ENCODE data around the gene SLC6A18.

Gene SLC6A18

DNA sequence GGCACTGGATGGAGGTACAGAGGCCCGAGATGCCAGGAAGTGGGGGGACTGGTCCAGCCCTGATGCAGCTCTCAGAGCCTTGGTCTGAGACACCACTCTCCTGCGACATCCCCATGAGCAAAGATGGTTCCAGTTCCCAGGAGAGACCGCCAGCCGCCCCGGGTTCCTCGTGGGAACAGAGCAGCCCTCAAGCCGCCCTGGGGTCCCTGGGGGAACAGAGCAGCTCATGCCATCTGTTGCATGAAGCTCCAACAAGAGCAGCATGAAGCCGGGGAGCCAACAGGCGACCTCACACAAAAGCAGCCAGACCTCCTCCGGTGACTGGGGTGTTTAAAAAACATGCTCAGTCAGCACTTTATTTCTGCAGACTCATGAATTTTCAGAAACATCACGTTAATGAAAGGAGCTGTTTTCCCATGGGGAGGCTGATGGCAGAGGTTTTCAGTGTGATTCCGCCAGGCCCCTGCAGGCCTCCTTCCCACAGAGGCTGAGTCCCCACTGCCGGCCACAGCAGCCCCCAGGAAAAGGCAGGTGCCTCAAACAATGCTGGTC lies 6.2 kb downstream of the SLC6A18 start:
- DNase-seq (ENCODE audit: low read depth) = no peak

- no peak for DNase-seq (ENCODE audit: low read depth)
Measured at GRCh38 chr5:1232780-1233179, 7.6 kb downstream of the SLC6A18 start.

GRCh38 chr5:1235379-1235778 lies 10.2 kb downstream of the SLC6A18 start:
- no peak for DNase-seq (ENCODE audit: low read depth)

GRCh38 chr5:1235838-1236237 lies 10.7 kb downstream of the SLC6A18 start:
- no peak for DNase-seq (ENCODE audit: low read depth)

DNA sequence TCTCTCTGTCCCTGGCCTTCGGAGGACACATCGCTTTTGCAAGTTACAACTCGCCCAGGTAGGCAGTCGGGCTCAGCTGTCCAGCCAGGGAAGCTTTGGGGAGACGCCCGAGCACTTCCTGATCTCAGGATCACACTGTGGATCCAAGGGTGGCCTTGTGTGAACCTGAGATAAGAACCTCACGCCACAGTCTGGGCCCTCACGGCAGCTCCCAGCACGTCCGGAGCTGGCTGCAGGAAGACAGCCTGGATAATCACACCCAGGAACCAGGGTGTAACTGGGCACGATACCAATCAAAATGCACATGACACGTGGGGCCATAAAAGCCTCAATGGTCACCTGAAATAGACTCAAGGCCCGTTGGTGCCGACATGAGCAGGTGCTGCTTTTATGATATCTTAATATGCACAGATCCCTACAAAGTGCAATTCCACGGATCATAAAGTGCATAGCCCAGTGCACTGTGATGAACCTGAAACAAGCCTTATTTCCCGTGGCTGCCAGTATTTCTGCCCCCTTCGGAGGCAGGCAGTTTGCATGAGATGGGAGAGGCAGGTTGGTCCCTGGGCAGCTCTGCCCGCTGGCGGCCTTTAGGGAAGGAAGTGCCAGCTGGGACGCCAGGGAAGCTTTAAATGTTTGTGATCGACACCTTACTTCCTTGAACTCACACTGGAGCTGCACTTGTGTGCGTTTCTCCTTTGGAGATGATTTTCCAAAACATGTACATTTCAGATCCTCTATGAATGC lies 14.5 kb downstream of the SLC6A18 start:
- no peak for DNase-seq (ENCODE audit: low read depth)

DNA sequence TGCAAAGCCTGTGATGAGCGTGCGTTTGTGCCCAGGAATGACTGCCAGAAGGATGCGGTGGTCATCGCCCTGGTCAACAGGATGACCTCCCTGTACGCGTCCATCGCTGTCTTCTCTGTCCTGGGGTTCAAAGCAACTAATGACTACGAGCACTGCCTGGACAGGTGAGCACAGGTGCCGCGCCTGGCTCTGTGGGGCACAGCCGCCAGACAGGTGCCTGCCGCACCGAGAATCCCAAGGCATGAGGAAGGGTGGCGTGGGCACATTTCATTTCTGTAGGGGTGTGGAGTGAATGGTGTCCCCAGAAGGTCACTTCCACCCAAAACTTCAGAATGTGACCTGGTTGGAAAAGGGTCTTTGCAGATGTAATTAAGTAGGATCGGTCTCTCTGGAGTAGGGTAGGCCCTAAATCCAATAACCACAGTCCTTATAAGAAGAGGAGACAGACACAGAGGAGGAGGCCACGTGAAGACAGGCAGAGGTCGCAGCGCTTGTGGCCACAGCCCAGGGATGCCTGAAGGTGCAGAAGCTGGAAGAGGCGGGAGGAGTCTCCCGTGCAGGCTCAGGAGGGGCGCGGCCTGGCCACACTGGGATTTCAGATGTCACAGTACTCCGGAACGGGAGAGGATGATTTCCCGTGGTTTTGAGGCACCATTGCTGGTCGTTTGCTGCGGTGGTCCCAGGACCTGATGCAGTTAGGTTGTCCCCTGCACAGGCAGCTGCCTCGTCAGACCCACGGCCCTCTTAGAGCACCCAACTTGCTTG lies 15.5 kb downstream of the SLC6A18 start:
- DNase-seq (ENCODE audit: low read depth) = no peak

- DNase-seq (ENCODE audit: low read depth) = no peak
Measured at GRCh38 chr5:1241509-1242080, 16.4 kb downstream of the SLC6A18 start.

- no peak for DNase-seq (ENCODE audit: low read depth)
Measured at GRCh38 chr5:1242733-1243486, 17.7 kb downstream of the SLC6A18 start.

GRCh38 chr5:1243487-1244130 lies 18.4 kb downstream of the SLC6A18 start:
- no peak for DNase-seq (ENCODE audit: low read depth)

- DNase-seq (ENCODE audit: low read depth) = no peak
Measured at GRCh38 chr5:1244255-1244654, 19.1 kb downstream of the SLC6A18 start.

GRCh38 chr5:1244976-1245375 lies 19.8 kb downstream of the SLC6A18 start:
- DNase-seq (ENCODE audit: low read depth) = no peak

DNA sequence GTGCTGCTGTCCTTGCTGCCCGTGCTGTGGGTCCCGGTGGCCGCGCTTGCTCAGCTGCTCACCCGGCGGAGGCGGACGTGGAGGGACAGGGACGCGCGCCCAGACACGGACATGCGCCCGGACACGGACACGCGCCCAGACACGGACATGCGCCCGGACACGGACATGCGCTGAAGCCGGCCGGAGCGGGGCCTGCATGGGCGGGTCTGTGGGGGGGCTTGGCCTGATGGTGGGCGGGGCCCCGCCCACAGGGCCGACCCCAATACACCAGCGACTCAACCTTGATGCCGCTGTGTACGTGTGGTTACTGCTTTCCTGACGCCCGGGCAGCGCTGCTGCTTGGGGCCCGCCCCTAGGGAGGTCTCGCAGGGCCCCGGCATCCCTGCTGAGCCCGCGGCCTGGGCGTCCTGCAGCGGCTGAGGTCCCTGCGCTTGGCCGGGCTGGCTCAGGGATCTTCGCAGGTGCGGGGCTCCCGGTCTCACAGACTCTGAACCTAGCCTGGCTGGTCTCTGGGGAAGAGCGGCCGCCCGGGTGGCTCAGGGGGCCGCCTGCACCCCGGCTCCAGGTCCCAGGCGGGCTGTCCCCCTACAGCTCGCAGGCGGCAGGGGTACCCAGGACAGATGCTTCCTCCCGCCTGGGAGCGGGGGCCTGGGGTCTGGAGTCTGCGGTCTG lies 20.9 kb downstream of the SLC6A18 start:
- DNase-seq (ENCODE audit: low read depth) = no peak

DNA sequence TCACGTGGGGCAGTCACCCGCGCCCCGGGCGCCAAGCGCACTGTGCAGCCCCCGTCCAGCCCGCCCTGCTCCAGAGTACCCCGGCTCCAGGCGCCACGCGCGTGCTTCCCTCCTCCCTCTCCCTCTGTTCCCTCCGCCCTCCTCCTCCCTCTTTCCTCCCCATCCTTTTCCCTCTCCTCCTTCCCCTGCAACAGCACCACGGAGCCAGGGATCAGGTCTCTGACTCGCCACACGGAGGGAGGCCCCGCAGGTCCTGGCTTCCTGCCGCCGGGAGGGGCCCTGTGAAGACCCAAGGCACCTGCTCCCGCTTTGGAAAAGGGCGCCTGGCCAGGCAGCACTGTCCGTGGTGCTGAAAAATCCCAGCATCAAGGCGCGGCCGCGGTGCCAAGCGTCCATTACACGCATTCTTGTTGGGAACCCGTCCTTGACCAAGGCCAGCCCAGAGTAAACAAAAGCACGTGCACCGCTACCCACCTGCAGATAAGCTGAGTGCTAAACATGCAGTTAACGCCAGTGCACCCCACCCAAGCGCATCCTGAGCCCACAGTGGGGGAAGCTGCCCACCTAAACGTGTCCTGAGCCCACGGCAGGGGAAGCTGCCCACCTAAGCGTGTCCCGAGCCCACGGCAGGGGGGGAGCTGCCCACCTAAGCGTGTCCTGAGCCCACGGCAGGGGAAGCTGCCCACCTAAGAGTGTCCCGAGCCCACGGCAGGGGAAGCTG lies 21.7 kb downstream of the SLC6A18 start:
- DNase-seq (ENCODE audit: low read depth) = no peak

DNA sequence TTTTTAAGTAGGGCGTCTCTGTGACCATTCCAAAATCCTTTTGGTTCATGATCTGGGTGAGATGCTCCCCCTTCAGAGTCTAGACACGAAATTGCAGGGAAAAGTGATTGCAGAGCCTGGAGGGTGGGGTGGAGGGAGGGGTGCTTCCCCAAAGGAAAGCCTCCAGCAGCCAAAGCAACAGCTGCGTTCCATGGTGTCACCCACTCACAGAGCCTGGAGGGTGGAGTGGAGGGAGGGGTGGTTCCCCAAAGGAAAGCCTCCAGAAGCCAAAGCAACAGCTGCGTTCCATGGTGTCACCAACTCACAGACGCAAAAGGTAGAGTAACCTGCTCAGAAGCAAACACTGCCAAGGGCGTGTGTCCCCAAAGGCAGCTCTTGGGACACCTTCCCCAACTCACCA lies 22.6 kb downstream of the SLC6A18 start:
- no peak for DNase-seq (ENCODE audit: low read depth)

- no peak for DNase-seq (ENCODE audit: low read depth)
Measured at GRCh38 chr5:1249366-1250280, 24.4 kb downstream of the SLC6A18 start.

DNA sequence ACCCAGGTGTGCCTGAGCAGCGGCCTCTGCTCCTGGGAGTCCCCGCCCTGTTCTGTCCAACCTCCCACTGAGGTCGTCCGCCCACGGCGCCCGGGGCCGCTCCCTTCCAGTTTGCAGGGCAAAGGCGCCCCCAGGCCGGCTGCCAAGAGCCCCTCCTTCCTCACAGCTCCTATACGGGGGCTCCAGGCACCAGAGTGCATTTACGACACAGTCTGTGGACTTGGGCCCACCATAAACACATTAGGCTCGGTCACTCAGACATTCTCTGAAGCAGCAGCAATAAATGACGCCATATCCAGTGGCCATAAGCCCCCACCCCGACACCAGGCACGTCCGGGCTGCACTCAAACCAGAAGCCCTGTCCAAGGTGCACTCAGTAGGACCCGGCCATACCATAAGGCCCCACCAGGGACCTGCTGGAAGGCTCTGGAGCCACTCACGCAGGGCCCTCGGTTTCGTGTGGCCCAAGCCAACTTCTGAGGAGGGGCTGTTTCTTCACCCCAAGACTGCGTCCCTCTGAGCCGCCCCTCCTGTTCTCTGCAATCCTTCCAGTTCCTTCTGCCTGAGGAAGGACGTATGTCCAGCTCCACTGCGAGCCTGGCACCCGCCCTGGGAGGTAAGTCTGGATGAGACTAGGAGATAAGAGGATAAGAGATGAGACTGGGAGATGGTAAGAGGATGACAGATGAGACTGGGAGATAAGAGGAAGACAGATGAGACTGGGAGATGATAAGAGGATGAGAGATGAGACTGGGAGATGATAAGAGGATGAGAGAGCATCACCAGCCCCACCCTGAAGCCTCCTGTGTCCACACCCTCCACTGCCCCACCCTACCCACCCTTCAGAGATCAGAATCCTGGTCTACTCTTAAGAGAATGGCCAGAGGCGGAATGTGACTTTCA lies 26.7 kb downstream of the SLC6A18 start:
- no peak for DNase-seq (ENCODE audit: low read depth)

DNA sequence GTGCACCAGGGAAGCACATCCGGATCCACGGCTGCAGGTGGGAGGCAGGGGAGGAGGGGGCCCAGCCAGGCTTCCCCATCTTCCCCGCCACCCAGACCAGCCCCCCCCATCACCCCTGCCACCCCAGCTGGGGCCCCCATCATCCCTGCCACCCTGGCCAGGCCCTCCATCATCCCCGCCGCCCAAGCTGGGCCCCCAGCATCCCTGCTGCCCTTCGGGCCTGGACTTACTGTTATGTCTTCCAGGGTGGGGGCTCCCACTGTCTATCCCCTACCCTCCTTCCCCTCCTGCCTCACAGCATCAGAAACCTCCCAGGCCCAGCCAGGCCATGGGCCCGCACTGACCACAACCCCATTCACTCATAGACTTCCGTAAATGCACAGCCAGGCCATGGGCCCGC lies 27.5 kb downstream of the SLC6A18 start:
- DNase-seq (ENCODE audit: low read depth) = no peak

GRCh38 chr5:1253456-1254105 lies 28.4 kb downstream of the SLC6A18 start:
- DNase-seq (ENCODE audit: low read depth) = no peak
